HG02852 (cell line): ENCODE measurements around the gene RAP1B.

Experiments
- ATAC-seq: cut with Tn5 transposase; IDR thresholded peaks from one replicate; pipeline ENCODE4 v1.9.1; 2021; ENCODE audit warnings: mild to moderate bottlenecking, moderate library complexity; ENCODE audit not compliant: unreplicated experiment

The RAP1B gene

DNA sequence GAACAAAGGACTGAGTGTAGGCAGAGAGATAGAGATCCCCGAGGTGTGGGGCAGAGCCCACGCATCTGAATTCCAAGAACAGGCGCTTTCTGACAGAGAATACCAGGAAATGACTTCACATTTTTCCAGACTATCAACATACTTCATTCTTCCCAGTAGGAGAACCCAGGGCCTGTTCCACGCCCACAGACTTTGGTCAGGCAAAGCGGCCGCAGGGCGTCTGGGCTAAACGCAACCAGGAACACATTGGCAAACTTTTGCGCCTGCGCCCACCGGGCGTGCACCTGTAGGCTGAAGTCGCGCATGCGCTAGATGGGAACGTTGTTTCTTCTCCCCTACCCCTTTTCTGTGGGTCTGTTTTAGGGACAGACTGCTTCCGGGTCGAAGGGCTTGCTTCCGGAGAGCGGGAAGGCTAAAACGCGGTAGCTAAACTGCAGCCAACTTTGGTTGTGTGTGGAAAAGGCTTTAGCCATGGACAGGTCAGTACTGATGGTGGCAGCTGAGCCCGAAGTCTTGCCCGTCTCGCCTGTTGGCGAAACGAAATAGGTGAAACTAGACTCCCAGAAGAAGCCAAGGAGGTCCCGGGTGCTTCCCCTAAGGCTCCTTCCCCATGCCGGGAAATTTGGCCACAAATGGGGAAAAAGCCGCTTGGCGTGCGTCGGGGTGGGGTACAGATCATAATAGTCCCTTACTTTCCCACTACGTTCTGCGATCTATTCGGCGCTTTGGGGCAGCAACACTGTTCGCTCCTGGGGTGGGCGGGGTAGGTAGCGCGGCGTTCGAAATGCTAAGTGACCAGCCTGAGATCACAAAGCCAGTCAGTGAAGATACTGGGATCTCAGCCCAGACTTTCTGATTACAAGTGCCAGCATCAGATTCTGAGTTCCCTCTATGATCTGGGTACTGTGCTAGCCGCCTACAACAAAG is 76.2 kb downstream of the RAP1B start, which contains the start of gene NUP107:
Gene NUP107 (plus strand): TSS at position 384 of the 927 bp plus-strand sequence. CDS start 88 bp downstream, at position 472.
- peak; percentile 96 for ATAC-seq

- no peak for ATAC-seq
Measured at GRCh38 chr12:68695454-68695853, 84.8 kb downstream of the RAP1B start.

DNA sequence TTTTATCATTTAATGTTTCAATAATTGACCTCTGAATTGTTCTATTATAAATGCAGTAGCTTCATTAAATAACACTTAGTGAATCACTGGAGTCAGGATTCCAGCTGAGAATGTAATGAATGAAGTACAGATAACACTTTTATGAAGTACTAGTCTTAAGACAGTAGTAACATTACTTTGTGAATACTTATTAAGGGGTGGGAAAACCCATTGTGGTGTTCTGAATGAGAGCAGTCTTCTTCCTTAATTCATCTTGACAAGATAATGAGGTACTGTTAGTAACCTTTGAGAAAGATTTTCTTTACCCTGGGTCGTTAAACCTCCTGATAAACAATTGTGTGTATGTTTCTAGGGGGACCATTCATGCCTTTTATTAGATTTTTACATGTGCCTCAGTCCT is 88.8 kb downstream of the RAP1B start:
- ATAC-seq, result no peak
